NB4 (cell line): ENCODE results near the gene LYRM4.

ENCODE experiments used
- DNase-seq: peaks from one replicate; pipeline ENCODE4 v3.0.0; 2010; ENCODE audit warnings: low read depth
- H3K4me3 ChIP-seq: one replicate; pipeline ENCODE4 v1.5.1; 2011; ENCODE audit warnings: mild to moderate bottlenecking, low read depth, low read length, moderate library complexity
- MYC ChIP-seq: IDR thresholded peaks from 2 replicates; pipeline ENCODE4 v1.6.1; 2011; ENCODE audit warnings: low read depth, low read length
- POLR2A ChIP-seq: IDR thresholded peaks from 2 replicates; pipeline ENCODE4 v1.6.1; 2011; ENCODE audit warnings: mild to moderate bottlenecking; ENCODE audit not compliant: insufficient read length; ENCODE audit errors: extremely low read depth
- TF ChIP-seq, protein P1 (sequence below): IDR thresholded peaks from one replicate; pipeline ENCODE4 v1.5.1; 2012; ENCODE audit warnings: low read depth, low read length
- TF ChIP-seq, protein P2 (sequence below): IDR thresholded peaks from 2 replicates; pipeline ENCODE4 v1.6.1; 2011; ENCODE audit warnings: low read depth, low read length

The LYRM4 gene

DNA sequence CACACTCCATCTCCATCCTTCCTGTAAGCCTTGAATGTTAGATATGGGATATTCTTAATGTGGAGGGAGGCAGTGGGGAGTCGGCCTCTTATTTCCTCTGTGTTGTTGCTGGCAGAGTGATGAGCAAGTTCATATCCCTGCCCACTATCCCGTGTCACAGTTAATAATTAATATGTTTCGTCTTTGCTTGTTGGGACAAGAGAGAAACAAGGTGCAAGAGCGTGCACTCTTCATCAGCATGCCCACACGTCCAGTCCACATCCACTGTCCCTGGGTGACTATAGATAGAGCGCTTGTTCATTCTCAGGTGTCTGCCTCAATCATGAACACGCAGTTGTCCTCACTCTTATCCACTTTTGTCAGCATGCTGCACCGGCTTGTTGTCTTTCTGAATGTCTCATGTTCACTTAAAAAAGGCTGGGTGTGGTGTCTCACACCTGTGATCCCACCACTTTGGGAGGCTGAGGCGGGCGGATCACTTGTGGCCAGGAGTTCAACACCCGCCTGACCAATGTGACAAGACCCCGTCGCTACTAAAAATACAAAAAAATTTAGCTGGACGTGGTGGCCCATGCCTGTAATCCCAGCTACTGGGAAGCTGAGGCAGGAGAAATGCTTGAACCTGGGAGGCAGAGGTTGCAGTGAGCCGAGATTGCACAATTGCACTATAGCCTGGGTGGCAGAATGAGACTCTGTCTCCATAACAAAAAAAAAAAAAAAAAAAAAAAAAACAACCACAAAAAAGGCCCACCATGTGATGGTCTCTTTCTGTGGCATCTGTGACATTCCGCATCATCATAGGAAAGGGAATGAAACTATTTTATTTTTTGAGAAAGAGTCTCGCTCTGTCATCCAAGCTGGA is 141.4 kb downstream of the LYRM4 start:
- H3K4me3 ChIP-seq = no peak overlapping the region
- TF ChIP-seq, protein P1, sequence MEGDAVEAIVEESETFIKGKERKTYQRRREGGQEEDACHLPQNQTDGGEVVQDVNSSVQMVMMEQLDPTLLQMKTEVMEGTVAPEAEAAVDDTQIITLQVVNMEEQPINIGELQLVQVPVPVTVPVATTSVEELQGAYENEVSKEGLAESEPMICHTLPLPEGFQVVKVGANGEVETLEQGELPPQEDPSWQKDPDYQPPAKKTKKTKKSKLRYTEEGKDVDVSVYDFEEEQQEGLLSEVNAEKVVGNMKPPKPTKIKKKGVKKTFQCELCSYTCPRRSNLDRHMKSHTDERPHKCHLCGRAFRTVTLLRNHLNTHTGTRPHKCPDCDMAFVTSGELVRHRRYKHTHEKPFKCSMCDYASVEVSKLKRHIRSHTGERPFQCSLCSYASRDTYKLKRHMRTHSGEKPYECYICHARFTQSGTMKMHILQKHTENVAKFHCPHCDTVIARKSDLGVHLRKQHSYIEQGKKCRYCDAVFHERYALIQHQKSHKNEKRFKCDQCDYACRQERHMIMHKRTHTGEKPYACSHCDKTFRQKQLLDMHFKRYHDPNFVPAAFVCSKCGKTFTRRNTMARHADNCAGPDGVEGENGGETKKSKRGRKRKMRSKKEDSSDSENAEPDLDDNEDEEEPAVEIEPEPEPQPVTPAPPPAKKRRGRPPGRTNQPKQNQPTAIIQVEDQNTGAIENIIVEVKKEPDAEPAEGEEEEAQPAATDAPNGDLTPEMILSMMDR = no peak
- TF ChIP-seq, protein P2, sequence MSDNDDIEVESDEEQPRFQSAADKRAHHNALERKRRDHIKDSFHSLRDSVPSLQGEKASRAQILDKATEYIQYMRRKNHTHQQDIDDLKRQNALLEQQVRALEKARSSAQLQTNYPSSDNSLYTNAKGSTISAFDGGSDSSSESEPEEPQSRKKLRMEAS = no peak
- no peak for TF ChIP-seq MYC
- TF ChIP-seq POLR2A = no peak
- DNase-seq = no peak

DNA sequence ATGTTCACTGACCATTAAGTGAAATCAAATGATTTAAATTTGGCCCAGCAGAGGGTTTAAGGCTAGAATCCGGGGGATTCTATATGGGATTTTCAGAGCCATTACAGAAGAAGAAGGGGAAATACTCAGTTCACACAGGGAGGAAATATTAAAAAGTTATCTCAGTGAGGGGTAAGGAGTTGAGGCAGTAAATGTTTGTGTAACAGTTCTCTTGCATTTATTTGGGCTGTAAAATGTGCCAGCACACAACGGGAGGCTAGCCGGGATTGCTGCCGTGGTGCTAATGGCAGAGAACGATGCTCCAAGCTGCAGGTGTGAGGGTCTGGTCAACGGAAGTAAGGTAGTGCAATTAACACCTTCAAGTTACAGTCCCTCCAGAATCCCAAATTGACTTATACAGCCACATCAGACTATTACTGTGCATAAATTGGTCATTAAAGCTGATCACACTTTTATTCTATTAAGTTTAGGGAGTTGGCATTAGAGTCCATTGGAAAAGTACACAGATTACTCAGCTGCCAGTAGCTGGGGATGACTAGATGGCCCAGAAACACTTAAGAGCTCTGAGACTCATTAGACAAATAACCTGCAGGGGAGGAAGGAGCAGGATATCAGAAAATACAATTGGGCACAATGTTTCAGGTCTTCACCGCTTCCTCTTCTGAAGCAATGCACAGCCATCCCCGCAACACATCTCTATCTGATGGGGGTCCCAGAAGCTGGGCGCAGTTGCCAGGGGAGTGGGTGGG is 144.3 kb downstream of the LYRM4 start:
- no peak for DNase-seq
- TF ChIP-seq, protein P2 = no peak
- TF ChIP-seq POLR2A (no peak), MYC (no peak)
- TF ChIP-seq, protein P1 = no peak
- H3K4me3 ChIP-seq = no peak overlapping the region

DNA sequence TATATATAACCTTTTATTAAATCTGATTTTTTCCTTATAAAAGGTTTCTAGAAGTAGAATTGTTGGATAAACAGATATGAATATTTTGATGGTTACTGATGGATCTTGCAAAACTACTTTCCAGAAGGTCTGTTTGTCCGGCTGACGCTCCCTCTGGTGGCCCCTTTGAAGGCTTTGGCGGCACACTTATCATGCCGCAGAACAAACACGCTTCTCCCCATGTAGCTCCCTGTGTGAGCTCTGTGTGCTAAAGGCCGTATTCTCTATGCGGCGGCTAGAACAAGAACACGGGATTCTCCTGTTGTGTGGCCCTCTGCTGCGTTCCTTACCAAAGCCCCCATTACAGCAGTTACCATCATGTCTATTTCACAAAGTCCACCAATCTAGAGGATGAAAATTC is 145.6 kb downstream of the LYRM4 start:
- no peak overlapping the region for H3K4me3 ChIP-seq
- TF ChIP-seq POLR2A = no peak
- TF ChIP-seq, protein P1 = no peak
- TF ChIP-seq, protein P2 = no peak
- DNase-seq = no peak

DNA sequence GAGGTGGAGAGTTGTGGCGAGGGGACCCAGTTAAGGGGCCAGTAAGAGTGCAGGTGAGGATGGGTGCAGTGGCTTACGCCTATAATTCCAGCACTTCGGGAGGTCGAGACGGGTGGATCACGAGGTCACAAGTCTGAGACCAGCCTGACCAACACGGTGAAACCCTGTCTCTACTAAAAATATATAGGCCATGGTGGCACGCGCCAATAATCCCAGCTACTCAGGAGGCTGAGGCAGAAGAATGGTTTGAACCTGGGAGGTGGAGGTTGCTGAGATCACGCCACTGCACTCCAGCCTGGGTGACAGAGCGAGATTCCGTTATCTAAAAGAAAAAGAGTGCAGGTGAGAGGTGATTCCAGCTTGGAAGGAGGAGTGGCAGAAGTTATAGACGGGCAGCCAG is 147.7 kb downstream of the LYRM4 start:
- no peak for DNase-seq
- TF ChIP-seq MYC = no peak
- TF ChIP-seq, protein P1 = no peak
- TF ChIP-seq POLR2A = no peak
- TF ChIP-seq, protein P2 = no peak
- H3K4me3 ChIP-seq = no peak overlapping the region

DNA sequence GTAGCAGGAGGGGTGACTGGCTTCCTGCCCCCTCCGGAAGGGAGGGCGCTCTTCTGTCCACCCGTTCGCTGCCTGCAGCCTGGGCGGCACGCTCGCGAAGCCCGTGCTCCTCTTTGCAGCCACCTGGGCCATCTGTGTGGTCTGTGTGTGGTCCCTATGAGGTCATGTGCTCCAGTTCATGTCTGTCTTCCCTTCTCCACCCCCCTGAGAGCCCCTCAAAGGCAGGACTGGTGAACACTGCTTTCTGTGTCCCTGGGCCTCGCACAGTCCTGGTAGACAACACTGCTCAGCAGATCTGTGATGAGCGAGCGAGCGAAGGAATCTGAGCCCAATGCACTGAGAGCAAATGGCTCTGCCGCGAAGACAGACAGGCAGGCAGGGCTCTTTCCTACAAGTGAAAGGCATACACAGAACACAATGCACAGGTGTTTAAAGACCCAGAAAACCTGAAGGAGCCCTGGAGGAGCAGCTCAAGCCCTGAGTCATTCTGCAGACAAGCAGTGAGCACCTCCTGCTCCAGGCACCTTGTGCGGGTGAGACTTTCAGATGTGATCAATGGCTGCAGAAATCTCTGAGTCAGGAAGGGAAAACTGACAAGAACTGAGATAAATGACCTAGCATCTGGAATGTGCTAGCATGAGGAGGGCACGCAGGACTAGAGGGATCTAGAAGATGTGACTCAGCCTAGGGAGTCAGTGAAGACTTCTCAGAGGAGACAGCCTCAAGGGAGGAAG is 148.5 kb downstream of the LYRM4 start:
- no peak for TF ChIP-seq MYC
- TF ChIP-seq, protein P1 = no peak
- no peak overlapping the region for H3K4me3 ChIP-seq
- DNase-seq = no peak
